Measurements from ENCODE around the gene CHKB.
A peak's percentile ranks its signal among the peaks of the same experiment; 100 is the strongest.

CHKB gene

DNA sequence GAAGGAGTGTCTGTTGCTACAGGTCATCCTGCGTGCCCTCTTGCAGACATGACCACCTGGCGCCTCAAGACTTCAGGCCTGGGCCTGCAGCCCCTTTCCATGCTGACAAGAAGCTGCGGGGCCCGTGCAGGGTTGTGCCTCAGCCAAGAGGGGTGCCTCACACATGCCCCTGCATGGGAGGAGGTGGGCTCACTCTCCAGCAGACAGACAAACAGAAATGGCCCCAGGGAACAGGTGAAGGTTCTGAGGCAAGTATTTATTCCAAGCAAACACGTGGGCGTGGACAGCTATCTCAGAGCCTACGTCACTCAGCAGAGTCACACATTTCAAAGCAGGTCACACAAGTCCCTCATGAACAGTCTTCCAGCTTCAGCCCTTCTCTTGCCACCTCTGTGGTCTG lies 14.0 kb downstream of the CHKB start:
- Histone ChIP-seq H3K27me3 (ENCODE audit: control insufficient read depth, insufficient read depth, low read length) (peaks cover 6% of the 10 kb centered on the region), H3K9me3 (replicated peaks; ENCODE audit: low read length) (no peaks in the 10 kb centered on the region), H3K4me1 (ENCODE audit: control insufficient read depth, insufficient read depth, low read length) (peaks cover 3% of the 10 kb centered on the region), H3K4me2 (ENCODE audit: low read length) (no peak overlapping the region), H3K36me3 (ENCODE audit: insufficient read depth, low read length) (no peaks in the 10 kb centered on the region), H3K4me3 (ENCODE audit: low read length) (no peak overlapping the region), H3K9ac (ENCODE audit: low read depth, low read length) (no peak overlapping the region)

GRCh38 chr22:50567721-50568252 lies 14.9 kb downstream of the CHKB start:
- Histone ChIP-seq H3K4me1 (ENCODE audit: control insufficient read depth, insufficient read depth, low read length) (peaks cover 9% of the 10 kb centered on the region), H3K4me3 (ENCODE audit: low read length) (no peak overlapping the region), H3K9ac (ENCODE audit: low read depth, low read length) (no peak overlapping the region), H3K27me3 (ENCODE audit: control insufficient read depth, insufficient read depth, low read length) (peaks cover 6% of the 10 kb centered on the region), H3K36me3 (ENCODE audit: insufficient read depth, low read length) (no peaks in the 10 kb centered on the region), H3K4me2 (ENCODE audit: low read length) (no peak overlapping the region), H3K9me3 (replicated peaks; ENCODE audit: low read length) (no peaks in the 10 kb centered on the region)

DNA sequence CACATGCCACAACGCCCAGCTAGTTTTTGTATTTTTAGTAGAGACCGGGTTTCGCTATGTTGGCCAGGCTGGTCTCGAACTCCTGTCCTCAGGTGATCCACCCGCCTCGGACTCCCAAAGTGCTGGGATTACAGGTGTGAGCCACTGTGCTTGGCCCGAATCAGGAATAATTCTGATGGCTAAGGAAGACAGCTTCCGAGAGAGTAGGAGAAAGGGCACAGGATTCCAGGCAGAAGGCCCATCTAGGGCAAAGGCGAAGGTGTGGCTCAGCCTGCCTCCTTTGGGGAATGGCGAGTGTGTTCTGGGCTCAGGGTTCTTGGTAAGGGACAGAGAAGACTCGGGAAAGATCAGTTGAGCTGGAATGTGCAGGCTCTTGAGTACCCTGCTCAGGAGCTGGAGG lies 18.4 kb downstream of the CHKB start:
- Histone ChIP-seq H3K9ac (ENCODE audit: low read depth, low read length) (no peak overlapping the region), H3K4me2 (ENCODE audit: low read length) (no peak overlapping the region), H3K4me3 (ENCODE audit: low read length) (no peak overlapping the region), H3K36me3 (ENCODE audit: insufficient read depth, low read length) (no peaks in the 10 kb centered on the region), H3K4me1 (ENCODE audit: control insufficient read depth, insufficient read depth, low read length) (peaks cover 9% of the 10 kb centered on the region), H3K9me3 (replicated peaks; ENCODE audit: low read length) (no peaks in the 10 kb centered on the region), H3K27me3 (ENCODE audit: control insufficient read depth, insufficient read depth, low read length) (peaks cover 23% of the 10 kb centered on the region)

- H3K27me3 ChIP-seq (ENCODE audit: control insufficient read depth, insufficient read depth, low read length): peaks cover 26% of the 10 kb centered on the region
- H3K4me2 ChIP-seq (ENCODE audit: low read length): peak overlapping the region; percentile 96
- H3K4me1 ChIP-seq (ENCODE audit: control insufficient read depth, insufficient read depth, low read length): peaks cover 9% of the 10 kb centered on the region
- H3K9me3 ChIP-seq (replicated peaks; ENCODE audit: low read length): no peaks in the 10 kb centered on the region
- H3K36me3 ChIP-seq (ENCODE audit: insufficient read depth, low read length): no peaks in the 10 kb centered on the region
- H3K9ac ChIP-seq (ENCODE audit: low read depth, low read length): peak overlapping the region; percentile 48
- H3K4me3 ChIP-seq (ENCODE audit: low read length): peak overlapping the region; percentile 77
Observed at GRCh38 chr22:50563413-50564160, 19.1 kb downstream of the CHKB start.

DNA sequence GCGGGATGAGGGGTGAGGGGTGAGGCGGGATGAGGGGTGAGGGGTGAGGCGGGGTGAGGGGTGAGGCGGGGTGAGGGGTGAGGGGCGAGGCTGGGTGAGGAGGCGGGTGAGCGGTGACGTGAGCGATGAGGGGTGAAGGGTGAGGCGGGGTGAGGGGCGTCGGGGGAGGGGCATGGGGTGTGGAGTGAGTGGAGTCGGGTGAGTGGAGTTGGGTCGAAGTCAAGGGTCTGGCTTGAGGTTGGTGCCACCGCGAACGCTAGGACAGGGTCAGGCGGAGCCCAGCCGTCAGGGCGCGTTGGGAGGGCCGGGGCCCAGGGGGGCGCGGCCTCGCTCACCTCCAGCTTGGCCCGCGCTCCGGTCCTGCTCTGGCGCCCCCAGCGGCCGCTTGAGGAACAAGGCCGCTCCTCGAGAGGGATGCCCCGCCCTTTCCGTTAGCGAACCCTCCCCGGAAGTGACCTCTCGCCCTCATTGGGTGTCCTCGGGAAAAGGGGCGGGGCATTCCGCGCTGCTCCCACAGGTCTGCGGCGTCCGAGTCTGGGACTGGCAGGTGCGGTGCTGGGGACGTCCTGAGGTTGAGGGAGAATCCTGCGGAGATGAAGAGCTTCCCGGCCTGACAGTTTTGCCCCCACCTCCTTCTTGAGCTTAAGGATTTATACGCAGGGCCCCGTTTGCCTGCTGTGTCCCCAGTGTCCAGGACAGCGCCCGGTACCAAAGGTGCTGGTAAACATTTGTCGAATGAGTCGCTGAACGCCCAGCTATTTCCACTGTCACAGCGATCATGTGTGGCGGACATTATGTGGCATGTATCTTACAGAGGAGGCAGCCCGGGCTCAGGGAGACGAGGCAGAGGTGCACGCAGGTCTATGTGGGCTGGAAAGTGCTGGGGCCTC lies 19.9 kb downstream of the CHKB start, which contains the start of gene SYCE3:
SYCE3 (minus strand) TSS at position 397 of the 890 bp plus-strand sequence. CDS start 6,514 bp downstream, outside the sequence.
- H3K27me3 ChIP-seq (ENCODE audit: control insufficient read depth, insufficient read depth, low read length): peaks cover 31% of the 10 kb centered on the region
- peak within 1 kb of the TSS; percentile 77 for H3K4me3 ChIP-seq (ENCODE audit: low read length)
- H3K9ac ChIP-seq (ENCODE audit: low read depth, low read length): peak within 1 kb of the TSS; percentile 48
- H3K4me2 ChIP-seq (ENCODE audit: low read length): peak within 1 kb of the TSS; percentile 96
- H3K9me3 ChIP-seq (replicated peaks; ENCODE audit: low read length): no peaks in the 10 kb centered on the region
- H3K4me1 ChIP-seq (ENCODE audit: control insufficient read depth, insufficient read depth, low read length): peaks cover 9% of the 10 kb centered on the region
- H3K36me3 ChIP-seq (ENCODE audit: insufficient read depth, low read length): no peaks in the 10 kb centered on the region

- Histone ChIP-seq H3K9ac (ENCODE audit: low read depth, low read length) (no peak overlapping the region), H3K4me2 (ENCODE audit: low read length) (no peak overlapping the region), H3K36me3 (ENCODE audit: insufficient read depth, low read length) (no peaks in the 10 kb centered on the region), H3K4me1 (ENCODE audit: control insufficient read depth, insufficient read depth, low read length) (peaks cover 9% of the 10 kb centered on the region), H3K9me3 (replicated peaks; ENCODE audit: low read length) (no peaks in the 10 kb centered on the region), H3K27me3 (ENCODE audit: control insufficient read depth, insufficient read depth, low read length) (peaks cover 37% of the 10 kb centered on the region), H3K4me3 (ENCODE audit: low read length) (no peak overlapping the region)
Observed at GRCh38 chr22:50561401-50562358, 21.0 kb downstream of the CHKB start.

- Histone ChIP-seq H3K27me3 (ENCODE audit: control insufficient read depth, insufficient read depth, low read length) (peaks cover 50% of the 10 kb centered on the region), H3K4me3 (ENCODE audit: low read length) (no peak overlapping the region), H3K9ac (ENCODE audit: low read depth, low read length) (no peak overlapping the region), H3K4me1 (ENCODE audit: control insufficient read depth, insufficient read depth, low read length) (peaks cover 9% of the 10 kb centered on the region), H3K4me2 (ENCODE audit: low read length) (no peak overlapping the region), H3K9me3 (replicated peaks; ENCODE audit: low read length) (no peaks in the 10 kb centered on the region), H3K36me3 (ENCODE audit: insufficient read depth, low read length) (no peaks in the 10 kb centered on the region)
Observed at GRCh38 chr22:50560034-50560433, 22.6 kb downstream of the CHKB start.

DNA sequence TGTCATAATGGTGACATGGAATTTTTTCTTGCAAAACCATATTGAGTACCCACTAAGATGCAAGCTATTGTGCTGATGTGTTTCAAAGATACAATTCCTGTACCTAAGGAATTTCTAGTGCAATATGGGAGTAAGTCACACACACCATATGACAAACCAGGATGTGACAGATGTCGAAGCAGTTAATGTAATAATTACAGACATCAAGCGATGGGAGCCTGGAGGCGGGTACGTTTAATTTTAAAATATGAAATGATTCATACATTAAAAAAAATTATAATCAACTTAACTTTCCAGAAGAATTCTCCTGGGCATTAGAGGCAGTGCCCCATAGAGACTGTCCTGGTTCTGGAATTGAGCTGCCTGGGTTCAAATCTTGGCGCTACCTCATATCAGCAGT lies 25.9 kb downstream of the CHKB start:
- Histone ChIP-seq H3K4me3 (ENCODE audit: low read length) (no peak overlapping the region), H3K36me3 (ENCODE audit: insufficient read depth, low read length) (no peaks in the 10 kb centered on the region), H3K9me3 (replicated peaks; ENCODE audit: low read length) (no peaks in the 10 kb centered on the region), H3K9ac (ENCODE audit: low read depth, low read length) (no peak overlapping the region), H3K4me2 (ENCODE audit: low read length) (no peak overlapping the region), H3K4me1 (ENCODE audit: control insufficient read depth, insufficient read depth, low read length) (no peaks in the 10 kb centered on the region), H3K27me3 (ENCODE audit: control insufficient read depth, insufficient read depth, low read length) (peaks cover 54% of the 10 kb centered on the region)

GRCh38 chr22:50553310-50553709 lies 29.3 kb downstream of the CHKB start:
- Histone ChIP-seq H3K4me1 (ENCODE audit: control insufficient read depth, insufficient read depth, low read length) (no peaks in the 10 kb centered on the region), H3K9ac (ENCODE audit: low read depth, low read length) (no peak overlapping the region), H3K4me2 (ENCODE audit: low read length) (no peak overlapping the region)

GRCh38 chr22:50551160-50551752 lies 31.4 kb downstream of the CHKB start:
- no peaks in the 10 kb centered on the region for H3K9me3 ChIP-seq (replicated peaks; ENCODE audit: low read length)
- H3K36me3 ChIP-seq (ENCODE audit: insufficient read depth, low read length): no peaks in the 10 kb centered on the region
- no peak overlapping the region for H3K4me2 ChIP-seq (ENCODE audit: low read length)
- no peak overlapping the region for H3K9ac ChIP-seq (ENCODE audit: low read depth, low read length)
- H3K4me3 ChIP-seq (ENCODE audit: low read length): no peak overlapping the region
- H3K4me1 ChIP-seq (ENCODE audit: control insufficient read depth, insufficient read depth, low read length): no peaks in the 10 kb centered on the region
- H3K27me3 ChIP-seq (ENCODE audit: control insufficient read depth, insufficient read depth, low read length): peaks cover 66% of the 10 kb centered on the region

More at GRCh38 chr22:50553310-50553709, 29.3 kb downstream of the CHKB start:
- H3K9me3 ChIP-seq (replicated peaks; ENCODE audit: low read length): no peaks in the 10 kb centered on the region
- peaks cover 60% of the 10 kb centered on the region for H3K27me3 ChIP-seq (ENCODE audit: control insufficient read depth, insufficient read depth, low read length)
- H3K4me3 ChIP-seq (ENCODE audit: low read length): no peak overlapping the region
- no peaks in the 10 kb centered on the region for H3K36me3 ChIP-seq (ENCODE audit: insufficient read depth, low read length)
